ENCODE results near the gene GRIN3A.

DNA sequence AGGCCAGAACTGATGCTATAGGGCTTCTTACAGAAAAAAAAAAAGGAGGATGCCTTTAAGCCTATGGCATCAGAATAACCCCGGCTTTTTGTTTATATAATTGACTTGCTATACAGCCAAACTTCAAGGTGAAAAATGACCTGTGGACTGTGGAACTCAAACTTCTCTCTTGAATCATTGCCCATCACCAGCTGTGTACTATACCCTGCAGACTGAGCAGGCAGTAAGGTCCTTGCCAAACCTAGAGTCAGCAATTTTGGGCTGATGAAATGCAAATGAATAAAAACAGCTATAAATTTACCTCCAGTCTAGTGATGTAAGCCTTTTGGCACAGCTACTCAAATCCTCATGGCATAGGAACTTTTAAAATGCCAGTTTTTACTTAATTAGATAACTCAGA is 99.1 kb downstream of the GRIN3A start:
- TF ChIP-seq RAD21 (IDR thresholded peaks at IDR 0.05; ENCODE audit: low read length) (no peak), BHLHE40 (IDR thresholded peaks at IDR 0.05; ENCODE audit: low read depth, low read length) (no peak), RCOR1 (IDR thresholded peaks at IDR 0.05; ENCODE audit: insufficient replicate concordance, low read length) (no peak), NFE2L2 (IDR thresholded peaks at IDR 0.05; ENCODE audit: low read depth, low read length) (no peak), CEBPB (IDR thresholded peaks at IDR 0.05; ENCODE audit: low read depth, low read length) (no peak), RFX5 (IDR thresholded peaks at IDR 0.05; ENCODE audit: low read depth, low read length) (no peak), MXI1 (IDR thresholded peaks at IDR 0.05; ENCODE audit: borderline replicate concordance, low read depth, low read length) (no peak)
- TF ChIP-seq, protein P1, sequence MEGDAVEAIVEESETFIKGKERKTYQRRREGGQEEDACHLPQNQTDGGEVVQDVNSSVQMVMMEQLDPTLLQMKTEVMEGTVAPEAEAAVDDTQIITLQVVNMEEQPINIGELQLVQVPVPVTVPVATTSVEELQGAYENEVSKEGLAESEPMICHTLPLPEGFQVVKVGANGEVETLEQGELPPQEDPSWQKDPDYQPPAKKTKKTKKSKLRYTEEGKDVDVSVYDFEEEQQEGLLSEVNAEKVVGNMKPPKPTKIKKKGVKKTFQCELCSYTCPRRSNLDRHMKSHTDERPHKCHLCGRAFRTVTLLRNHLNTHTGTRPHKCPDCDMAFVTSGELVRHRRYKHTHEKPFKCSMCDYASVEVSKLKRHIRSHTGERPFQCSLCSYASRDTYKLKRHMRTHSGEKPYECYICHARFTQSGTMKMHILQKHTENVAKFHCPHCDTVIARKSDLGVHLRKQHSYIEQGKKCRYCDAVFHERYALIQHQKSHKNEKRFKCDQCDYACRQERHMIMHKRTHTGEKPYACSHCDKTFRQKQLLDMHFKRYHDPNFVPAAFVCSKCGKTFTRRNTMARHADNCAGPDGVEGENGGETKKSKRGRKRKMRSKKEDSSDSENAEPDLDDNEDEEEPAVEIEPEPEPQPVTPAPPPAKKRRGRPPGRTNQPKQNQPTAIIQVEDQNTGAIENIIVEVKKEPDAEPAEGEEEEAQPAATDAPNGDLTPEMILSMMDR (conservative IDR thresholded peaks at IDR 0.05; ENCODE audit: low read depth, low read length): no peak
- TF ChIP-seq, protein P2, sequence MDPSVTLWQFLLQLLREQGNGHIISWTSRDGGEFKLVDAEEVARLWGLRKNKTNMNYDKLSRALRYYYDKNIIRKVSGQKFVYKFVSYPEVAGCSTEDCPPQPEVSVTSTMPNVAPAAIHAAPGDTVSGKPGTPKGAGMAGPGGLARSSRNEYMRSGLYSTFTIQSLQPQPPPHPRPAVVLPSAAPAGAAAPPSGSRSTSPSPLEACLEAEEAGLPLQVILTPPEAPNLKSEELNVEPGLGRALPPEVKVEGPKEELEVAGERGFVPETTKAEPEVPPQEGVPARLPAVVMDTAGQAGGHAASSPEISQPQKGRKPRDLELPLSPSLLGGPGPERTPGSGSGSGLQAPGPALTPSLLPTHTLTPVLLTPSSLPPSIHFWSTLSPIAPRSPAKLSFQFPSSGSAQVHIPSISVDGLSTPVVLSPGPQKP (IDR thresholded peaks at IDR 0.05; ENCODE audit: borderline replicate concordance, low read depth, low read length): no peak
- TF ChIP-seq, protein P3, sequence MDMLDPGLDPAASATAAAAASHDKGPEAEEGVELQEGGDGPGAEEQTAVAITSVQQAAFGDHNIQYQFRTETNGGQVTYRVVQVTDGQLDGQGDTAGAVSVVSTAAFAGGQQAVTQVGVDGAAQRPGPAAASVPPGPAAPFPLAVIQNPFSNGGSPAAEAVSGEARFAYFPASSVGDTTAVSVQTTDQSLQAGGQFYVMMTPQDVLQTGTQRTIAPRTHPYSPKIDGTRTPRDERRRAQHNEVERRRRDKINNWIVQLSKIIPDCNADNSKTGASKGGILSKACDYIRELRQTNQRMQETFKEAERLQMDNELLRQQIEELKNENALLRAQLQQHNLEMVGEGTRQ (IDR thresholded peaks at IDR 0.05; ENCODE audit: low read depth, low read length): no peak
